HepG2 (cell line): Measurements from ENCODE around the gene TMEM198. TPM values are rescaled to one million over a fixed set of nuclear protein-coding genes. Genes with fewer than 3 reads are reported as not detected.

ENCODE experiments used
- CHCHD3 ChIP-seq: sonication (generic); formaldehyde crosslinking; IDR thresholded peaks from 2 replicates; pipeline ENCODE4 v1.8.0; 2022; ENCODE audit warnings: mild to moderate bottlenecking, missing genetic modification reagents, moderate library complexity
- GABPA ChIP-seq, 2 experiments: IDR thresholded peaks; 2 replicates each; pipeline ENCODE4 v1.6.1; 2011 to 2016; ENCODE audit warnings: low read depth in 2 of 2, low read length in 1 of 2, missing biosample characterization in 1 of 2, missing genetic modification characterization in 1 of 2
- MATR3 ChIP-seq: sonication (generic); formaldehyde crosslinking; IDR thresholded peaks from 2 replicates; pipeline ENCODE4 v1.4.0; 2020; ENCODE audit warnings: missing genetic modification reagents
- POLR2AphosphoS5 ChIP-seq: IDR thresholded peaks from 2 replicates; pipeline ENCODE4 v1.6.1; 2012; ENCODE audit warnings: low read depth, low read length
- RORA ChIP-seq: sonication (generic); formaldehyde crosslinking; IDR thresholded peaks from 2 replicates; pipeline ENCODE4 v1.5.0; 2020; ENCODE audit warnings: mild to moderate bottlenecking, missing genetic modification reagents, moderate library complexity
- RXRB ChIP-seq: IDR thresholded peaks from 2 replicates; pipeline ENCODE4 v1.6.1; 2016; ENCODE audit warnings: borderline replicate concordance, missing genetic modification reagents, missing compliant biosample characterization
- TOE1 ChIP-seq: sonication (generic); formaldehyde crosslinking; IDR thresholded peaks from 2 replicates; pipeline ENCODE4 v1.4.0; 2020; ENCODE audit warnings: mild to moderate bottlenecking, missing genetic modification reagents
- TP53 ChIP-seq: sonication (generic); formaldehyde crosslinking; conservative IDR thresholded peaks from 2 replicates; pipeline ENCODE4 v1.4.0; 2020; ENCODE audit warnings: missing genetic modification reagents
- XRCC5 ChIP-seq: fragments of 200-400 bp; formaldehyde crosslinking; optimal IDR thresholded peaks from 2 replicates; pipeline ENCODE3; 2017; ENCODE audit warnings: mild to moderate bottlenecking, low read length
- ZMYM2 ChIP-seq: sonication (generic); formaldehyde crosslinking; IDR thresholded peaks from 2 replicates; pipeline ENCODE4 v1.8.0; 2022; ENCODE audit warnings: mild to moderate bottlenecking, missing genetic modification reagents
- ZNF10 ChIP-seq: sonication (generic); formaldehyde crosslinking; IDR thresholded peaks from 2 replicates; pipeline ENCODE4 v1.4.0; 2020; ENCODE audit warnings: mild to moderate bottlenecking, low read depth, missing genetic modification reagents, borderline replicate concordance
- ZNF274 ChIP-seq: sonication (generic); formaldehyde crosslinking; IDR thresholded peaks from 2 replicates; pipeline ENCODE4 v1.5.1; 2020; ENCODE audit warnings: mild to moderate bottlenecking, missing genetic modification reagents
- ZNF558 ChIP-seq: sonication (generic); formaldehyde crosslinking; IDR thresholded peaks from 2 replicates; pipeline ENCODE4 v1.9.0; 2022; ENCODE audit warnings: mild to moderate bottlenecking, missing genetic modification reagents, borderline replicate concordance
- ZNF660 ChIP-seq: sonication (generic); formaldehyde crosslinking; IDR thresholded peaks from 2 replicates; pipeline ENCODE4 v1.5.1; 2020; ENCODE audit warnings: mild to moderate bottlenecking, low read depth, missing genetic modification reagents, borderline replicate concordance
- ZNF670 ChIP-seq: sonication (generic); formaldehyde crosslinking; IDR thresholded peaks from 2 replicates; pipeline ENCODE4 v1.8.0; 2022; ENCODE audit warnings: mild to moderate bottlenecking, missing genetic modification reagents, borderline replicate concordance
- polyA plus RNA-seq, 8 experiments: library from polyadenylated mRNA; depleted of rRNA in 3 of 8; stranded (reverse) in 7 of 8; unstranded in 1 of 8; fragments of >200 nt; fragmentation: Illumina TruSeq in 4 of 8; extraction: Trizol in 4 of 8; gene quantifications; 2 replicates each; pipeline versions ENCODE4 v1.2.1 to v1.2.3, GENCODE V29; 2011 to 2016; ENCODE audit warnings: low read depth in 4 of 8, missing spikeins in 1 of 8, mixed read lengths in 1 of 8; ENCODE audit not compliant: insufficient read depth in 1 of 8
- total RNA-seq, 5 experiments: library from RNA; depleted of rRNA; stranded (reverse); fragments of >200 nt; fragmentation: Illumina TruSeq; extraction: Trizol; gene quantifications; 2 replicates each; pipeline ENCODE4 v1.2.3, GENCODE V29; 2016; ENCODE audit warnings: low read depth in 1 of 5
- TF ChIP-seq, protein P1 (sequence below): sonication (generic); formaldehyde crosslinking; IDR thresholded peaks from 2 replicates; pipeline ENCODE4 v1.5.0; 2020; ENCODE audit warnings: mild to moderate bottlenecking, missing genetic modification reagents
- TF ChIP-seq, protein P2 (sequence below): sonication (generic); formaldehyde crosslinking; IDR thresholded peaks from 2 replicates; pipeline ENCODE4 v1.5.1; 2020; ENCODE audit warnings: mild to moderate bottlenecking, missing genetic modification reagents
- TF ChIP-seq, protein P3 (sequence below): sonication (generic); formaldehyde crosslinking; IDR thresholded peaks from 2 replicates; pipeline ENCODE4 v1.5.1; 2020; ENCODE audit warnings: missing genetic modification reagents, mild to moderate bottlenecking, borderline replicate concordance
- TF ChIP-seq, protein P4 (sequence below): sonication (generic); formaldehyde crosslinking; IDR thresholded peaks from 2 replicates; pipeline ENCODE4 v1.4.0; 2020; ENCODE audit warnings: missing genetic modification reagents
- TF ChIP-seq, protein P5 (sequence below): sonication (generic); formaldehyde crosslinking; IDR thresholded peaks from 2 replicates; pipeline ENCODE4 v1.4.0; 2020; ENCODE audit warnings: missing genetic modification reagents, low read depth, mild to moderate bottlenecking, borderline replicate concordance

TMEM198 gene
- total and polyA plus RNA-seq, 2 of the 13 experiments (the other 11 are each of a cell fraction or from before 2014, with no cell fraction given): 17.3 to 23.5 TPM

DNA sequence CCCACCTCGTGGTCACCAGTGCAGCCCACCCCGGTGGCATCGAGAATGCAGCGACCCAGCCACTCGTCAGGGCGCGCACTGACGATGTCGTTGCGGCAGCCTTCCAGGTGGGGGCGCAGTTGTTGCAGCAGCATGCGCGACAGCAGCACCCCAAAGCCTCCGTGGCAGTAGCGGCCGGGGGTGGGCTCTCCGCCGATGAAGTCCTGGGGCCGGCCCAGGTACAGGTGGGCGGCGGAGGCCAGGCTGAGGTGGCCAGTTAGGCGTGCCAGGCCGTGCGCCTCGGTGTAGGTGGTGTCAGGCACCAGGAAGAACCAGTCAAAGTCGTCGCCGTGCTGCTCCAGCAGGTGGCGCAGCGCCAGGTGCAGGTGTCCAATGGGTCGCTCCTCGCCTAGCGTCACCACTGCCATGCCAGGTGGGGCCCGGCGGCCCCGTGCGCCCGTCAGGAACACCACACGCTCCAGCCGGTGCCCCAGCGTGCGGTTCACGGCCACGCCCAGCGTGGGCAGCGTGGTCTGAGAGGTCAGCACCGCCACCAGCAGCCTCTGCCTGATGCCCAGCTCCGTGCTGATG, 2.1 kb upstream of the TMEM198 start (continued):
- TF ChIP-seq, protein P1, sequence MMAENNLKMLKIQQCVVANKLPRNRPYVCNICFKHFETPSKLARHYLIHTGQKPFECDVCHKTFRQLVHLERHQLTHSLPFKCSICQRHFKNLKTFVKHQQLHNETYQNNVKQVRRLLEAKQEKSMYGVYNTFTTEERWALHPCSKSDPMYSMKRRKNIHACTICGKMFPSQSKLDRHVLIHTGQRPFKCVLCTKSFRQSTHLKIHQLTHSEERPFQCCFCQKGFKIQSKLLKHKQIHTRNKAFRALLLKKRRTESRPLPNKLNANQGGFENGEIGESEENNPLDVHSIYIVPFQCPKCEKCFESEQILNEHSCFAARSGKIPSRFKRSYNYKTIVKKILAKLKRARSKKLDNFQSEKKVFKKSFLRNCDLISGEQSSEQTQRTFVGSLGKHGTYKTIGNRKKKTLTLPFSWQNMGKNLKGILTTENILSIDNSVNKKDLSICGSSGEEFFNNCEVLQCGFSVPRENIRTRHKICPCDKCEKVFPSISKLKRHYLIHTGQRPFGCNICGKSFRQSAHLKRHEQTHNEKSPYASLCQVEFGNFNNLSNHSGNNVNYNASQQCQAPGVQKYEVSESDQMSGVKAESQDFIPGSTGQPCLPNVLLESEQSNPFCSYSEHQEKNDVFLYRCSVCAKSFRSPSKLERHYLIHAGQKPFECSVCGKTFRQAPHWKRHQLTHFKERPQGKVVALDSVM (CRISPR knock-in tag): peak; percentile 36; the same call in 1 of the 2 replicates
- no peak for TF ChIP-seq CHCHD3 (CRISPR knock-in tag)
- TF ChIP-seq, protein P2, sequence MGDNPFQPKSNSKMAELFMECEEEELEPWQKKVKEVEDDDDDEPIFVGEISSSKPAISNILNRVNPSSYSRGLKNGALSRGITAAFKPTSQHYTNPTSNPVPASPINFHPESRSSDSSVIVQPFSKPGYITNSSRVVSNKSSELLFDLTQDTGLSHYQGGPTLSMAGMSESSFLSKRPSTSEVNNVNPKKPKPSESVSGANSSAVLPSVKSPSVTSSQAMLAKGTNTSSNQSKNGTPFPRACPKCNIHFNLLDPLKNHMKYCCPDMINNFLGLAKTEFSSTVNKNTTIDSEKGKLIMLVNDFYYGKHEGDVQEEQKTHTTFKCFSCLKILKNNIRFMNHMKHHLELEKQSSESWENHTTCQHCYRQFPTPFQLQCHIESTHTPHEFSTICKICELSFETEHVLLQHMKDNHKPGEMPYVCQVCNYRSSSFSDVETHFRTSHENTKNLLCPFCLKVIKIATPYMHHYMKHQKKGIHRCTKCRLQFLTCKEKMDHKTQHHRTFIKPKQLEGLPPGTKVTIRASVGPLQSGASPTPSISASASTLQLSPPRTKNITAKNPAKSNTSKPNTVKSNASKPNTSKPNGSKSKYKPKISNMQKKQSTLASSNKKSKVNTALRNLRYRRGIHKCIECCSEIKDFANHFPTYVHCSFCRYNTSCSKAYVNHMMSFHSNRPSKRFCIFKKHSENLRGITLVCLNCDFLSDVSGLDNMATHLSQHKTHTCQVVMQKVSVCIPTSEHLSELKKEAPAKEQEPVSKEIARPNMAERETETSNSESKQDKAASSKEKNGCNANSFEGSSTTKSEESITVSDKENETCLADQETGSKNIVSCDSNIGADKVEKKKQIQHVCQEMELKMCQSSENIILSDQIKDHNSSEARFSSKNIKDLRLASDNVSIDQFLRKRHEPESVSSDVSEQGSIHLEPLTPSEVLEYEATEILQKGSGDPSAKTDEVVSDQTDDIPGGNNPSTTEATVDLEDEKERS: 0 out of 2 replicates have a peak, but pooled peaks have one; percentile 46
- TF ChIP-seq, protein P3, sequence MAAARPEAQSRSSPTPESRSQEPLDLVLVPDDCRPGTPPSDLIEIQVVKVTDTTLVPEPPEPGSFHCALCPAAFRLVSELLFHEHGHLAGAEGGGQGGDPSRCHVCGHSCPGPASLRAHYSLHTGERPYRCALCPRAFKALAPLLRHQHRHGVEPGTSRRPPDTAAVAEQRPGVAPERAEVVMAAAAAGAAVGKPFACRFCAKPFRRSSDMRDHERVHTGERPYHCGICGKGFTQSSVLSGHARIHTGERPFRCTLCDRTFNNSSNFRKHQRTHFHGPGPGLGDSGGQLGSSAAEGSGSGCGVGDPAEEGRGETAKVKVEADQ: no peak
- peak; percentile 93; the same call in 1 of the 2 replicates for TF ChIP-seq ZNF670
- TF ChIP-seq, protein P4, sequence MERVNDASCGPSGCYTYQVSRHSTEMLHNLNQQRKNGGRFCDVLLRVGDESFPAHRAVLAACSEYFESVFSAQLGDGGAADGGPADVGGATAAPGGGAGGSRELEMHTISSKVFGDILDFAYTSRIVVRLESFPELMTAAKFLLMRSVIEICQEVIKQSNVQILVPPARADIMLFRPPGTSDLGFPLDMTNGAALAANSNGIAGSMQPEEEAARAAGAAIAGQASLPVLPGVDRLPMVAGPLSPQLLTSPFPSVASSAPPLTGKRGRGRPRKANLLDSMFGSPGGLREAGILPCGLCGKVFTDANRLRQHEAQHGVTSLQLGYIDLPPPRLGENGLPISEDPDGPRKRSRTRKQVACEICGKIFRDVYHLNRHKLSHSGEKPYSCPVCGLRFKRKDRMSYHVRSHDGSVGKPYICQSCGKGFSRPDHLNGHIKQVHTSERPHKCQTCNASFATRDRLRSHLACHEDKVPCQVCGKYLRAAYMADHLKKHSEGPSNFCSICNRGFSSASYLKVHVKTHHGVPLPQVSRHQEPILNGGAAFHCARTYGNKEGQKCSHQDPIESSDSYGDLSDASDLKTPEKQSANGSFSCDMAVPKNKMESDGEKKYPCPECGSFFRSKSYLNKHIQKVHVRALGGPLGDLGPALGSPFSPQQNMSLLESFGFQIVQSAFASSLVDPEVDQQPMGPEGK (CRISPR knock-in tag): peak; percentile 76
- no peak for TF ChIP-seq GABPA (IDR thresholded peaks at IDR 0.05; ENCODE audit: low read depth, low read length)
- TF ChIP-seq GABPA (CRISPR knock-in tag; IDR thresholded peaks at IDR 0.05; ENCODE audit: low read depth): peak; percentile 19; the same call in 1 of the 2 replicates
- no peak for TF ChIP-seq RORA
- no peak for TF ChIP-seq ZMYM2 (CRISPR knock-in tag)
- peak; percentile 94 for TF ChIP-seq XRCC5
- peak; percentile 52; the same call in 1 of the 2 replicates for TF ChIP-seq RXRB (CRISPR knock-in tag)
- no peak for TF ChIP-seq ZNF558 (CRISPR knock-in tag)
- no peak for TF ChIP-seq MATR3 (CRISPR knock-in tag)
- no peak for TF ChIP-seq POLR2AphosphoS5
- no peak for TF ChIP-seq ZNF274
- TF ChIP-seq ZNF660 (CRISPR knock-in tag): peak; percentile 29; the same call in 1 of the 2 replicates
- no peak for TF ChIP-seq ZNF10 (CRISPR knock-in tag)
- TF ChIP-seq TP53 (CRISPR knock-in tag): no peak
- TF ChIP-seq, protein P5, sequence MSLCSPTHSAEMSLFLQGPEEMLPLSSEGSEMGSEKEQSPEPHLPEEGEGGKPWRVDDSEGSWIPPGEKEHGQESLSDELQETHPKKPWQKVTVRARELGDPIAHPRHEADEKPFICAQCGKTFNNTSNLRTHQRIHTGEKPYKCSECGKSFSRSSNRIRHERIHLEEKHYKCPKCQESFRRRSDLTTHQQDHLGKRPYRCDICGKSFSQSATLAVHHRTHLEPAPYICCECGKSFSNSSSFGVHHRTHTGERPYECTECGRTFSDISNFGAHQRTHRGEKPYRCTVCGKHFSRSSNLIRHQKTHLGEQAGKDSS: peak; percentile 96; the same call in 1 of the 2 replicates
- no peak; the same call in 1 of the 2 replicates for TF ChIP-seq TOE1 (CRISPR knock-in tag)
